GM12878 (cell line): Measurements from ENCODE around the gene DDX51. TPM values are rescaled to one million over a fixed set of nuclear protein-coding genes. Genes with fewer than 3 reads are reported as not detected.

Experiments
- ATAC-seq: fragments of 200-7000 bp; cut with Tn5 transposase; 3 replicates; pipeline ENCODE4 v1.9.1; 2020; ENCODE audit warnings: mild to moderate bottlenecking, moderate library complexity
- BruUV-seq: library from RNA; stranded (reverse); fragments of 400-500 nt; replicated peaks from 2 replicates; lab custom pipeline; 2021; lab: Mats Ljungman, UMichigan
- CTCF ChIA-PET: fragments of 300-600 bp; sonication (Branson Sonifier 250); formaldehyde crosslinking; extraction: SDS; loops from one replicate; lab custom pipeline; 2021; ENCODE audit warnings: inconsistent platforms; lab: Yijun Ruan, JAX
- POLR2A ChIA-PET: fragments of 350-600 bp; formaldehyde crosslinking; extraction: SDS; loops from one replicate; lab custom pipeline; 2021; ENCODE audit warnings: inconsistent platforms; lab: Charles Lee
- RAD21 ChIA-PET: fragments of 300-600 bp; sonication (Branson Sonifier 250); formaldehyde crosslinking; loops from one replicate; lab custom pipeline; 2023; ENCODE audit warnings: antibody characterized with exemption; ENCODE audit not compliant: unreplicated experiment; lab: Charles Lee
- SMC1A ChIA-PET: fragments of 300-600 bp; sonication (Branson Sonifier 250); formaldehyde crosslinking; loops from one replicate; lab custom pipeline; 2023; ENCODE audit not compliant: unreplicated experiment, uncharacterized antibody; lab: Charles Lee
- DNase-seq: peaks from one replicate; pipeline ENCODE4 v3.0.0-alpha.2; 2011; ENCODE audit warnings: low read depth, low spot score
- FAIRE-seq: peaks from 3 replicates; lab custom pipeline; 2011; peaks lifted over from hg19 to GRCh38; lab: Jason Lieb, UNC
- H2AFZ ChIP-seq: 2 replicates; pipeline ENCODE4 v1.6.0; 2011; ENCODE audit warnings: low read depth, low read length, control low read depth; ENCODE audit not compliant: control insufficient read depth
- H3K27ac ChIP-seq: 2 replicates; pipeline ENCODE4 v1.5.1; 2011; ENCODE audit warnings: control low read depth; ENCODE audit not compliant: control insufficient read depth, insufficient read depth
- H3K27me3 ChIP-seq, 2 experiments: replicated peaks in 1 of 2; 2 replicates each; pipeline versions ENCODE4 v1.6.0 to v1.6.1; 2011; ENCODE audit warnings: low read length in 1 of 2; ENCODE audit not compliant: control insufficient read depth in 2 of 2, insufficient read depth in 2 of 2
- H3K36me3 ChIP-seq, 2 experiments: 2 replicates each; pipeline ENCODE4 v1.5.1; 2011; ENCODE audit warnings: low read length in 1 of 2; ENCODE audit not compliant: control insufficient read depth in 2 of 2, insufficient read depth in 2 of 2
- H3K4me1 ChIP-seq: 2 replicates; pipeline ENCODE4 v1.6.1; 2011; ENCODE audit warnings: mild to moderate bottlenecking, low read length, moderate library complexity, mixed read lengths; ENCODE audit not compliant: control insufficient read depth, insufficient read depth
- H3K4me2 ChIP-seq: 2 replicates; pipeline ENCODE4 v1.6.0; 2011; ENCODE audit warnings: control low read depth; ENCODE audit not compliant: control insufficient read depth, insufficient read depth
- H3K4me3 ChIP-seq: fragments of 200-600 bp; sonication (generic); 2 replicates; pipeline ENCODE4 v1.5.1; 2016
- H3K79me2 ChIP-seq: 2 replicates; pipeline ENCODE4 v1.6.0; 2011; ENCODE audit warnings: low read length; ENCODE audit not compliant: control insufficient read depth, insufficient read depth
- H3K9ac ChIP-seq: 2 replicates; pipeline ENCODE4 v1.8.0; 2011; ENCODE audit warnings: low read length, control low read depth, mixed read lengths; ENCODE audit not compliant: control insufficient read depth, insufficient read depth
- H3K9me3 ChIP-seq: replicated peaks from 3 replicates; pipeline ENCODE4 v1.5.1; 2011; ENCODE audit warnings: mild to moderate bottlenecking, low read length; ENCODE audit not compliant: control insufficient read depth, insufficient read depth
- H4K20me1 ChIP-seq: 2 replicates; pipeline ENCODE4 v1.6.0; 2011; ENCODE audit not compliant: control insufficient read depth, insufficient read depth
- CEBPB ChIP-seq, 2 experiments: fragments of 150-350 bp in 1 of 2; IDR thresholded peaks; 2 replicates each; pipeline ENCODE4 v1.6.1; 2012 to 2014; ENCODE audit warnings: low read depth in 2 of 2, low read length in 2 of 2, borderline replicate concordance in 1 of 2, inconsistent platforms in 1 of 2
- HDAC2 ChIP-seq: fragments of 200-600 bp; sonication (generic); IDR thresholded peaks from 2 replicates; pipeline ENCODE4 v1.6.1; 2017
- MTA3 ChIP-seq: IDR thresholded peaks from 2 replicates; pipeline ENCODE4 v1.6.1; 2012; ENCODE audit warnings: low read length, inconsistent platforms, borderline replicate concordance
- NBN ChIP-seq: fragments of 450-650 bp; IDR thresholded peaks from 2 replicates; pipeline ENCODE4 v1.6.1; 2016
- NR2C2 ChIP-seq: IDR thresholded peaks from 2 replicates; pipeline ENCODE4 v1.6.1; 2011; ENCODE audit warnings: borderline replicate concordance, low read depth; ENCODE audit not compliant: control insufficient read depth, insufficient read length
- NR2F1 ChIP-seq: fragments of 450-650 bp; conservative IDR thresholded peaks from 2 replicates; pipeline ENCODE4 v1.6.1; 2017; ENCODE audit warnings: mild to moderate bottlenecking
- SRF ChIP-seq, 2 experiments: IDR thresholded peaks; 2 replicates each; pipeline ENCODE4 v1.6.1; 2011; ENCODE audit warnings: low read depth in 2 of 2, low read length in 2 of 2, mild to moderate bottlenecking in 1 of 2, moderate library complexity in 1 of 2
- TBL1XR1 ChIP-seq: IDR thresholded peaks from 2 replicates; pipeline ENCODE4 v1.6.1; 2012; ENCODE audit warnings: low read depth, low read length, improper control_type of control experiment
- WGBS: methylation state at CpG from one replicate; pipeline ENCODE4 v1.1.6; 2016; ENCODE audit warnings: low lambda C conversion rate; ENCODE audit not compliant: insufficient replicate concordance, insufficient coverage; ENCODE audit errors: missing lambda C conversion rate; 5-methylcytosine and 5-hydroxymethylcytosine counted together
- in situ Hi-C: fragments of 300-500 bp; cut with MboI; formaldehyde crosslinking; loops from 9 replicates; pipeline ENCODE4 v1.14.3; 2018; ENCODE audit warnings: mixed read lengths
- intact Hi-C: fragments of 100-400 bp; cut with micrococcal nuclease; formaldehyde crosslinking; loops from one replicate; pipeline ENCODE4 v1.14.2; 2022; ENCODE audit not compliant: unreplicated experiment
- polyA plus RNA-seq, 11 experiments: library from polyadenylated mRNA; depleted of rRNA in 4 of 11; unstranded in 6 of 11; stranded (reverse) in 5 of 11; fragments of >200 nt; fragmentation: Nextera tagmentation in 4 of 11; fragmentation: Illumina TruSeq in 1 of 11; extraction: Ambion mirVana in 4 of 11; extraction: Trizol in 1 of 11; gene quantifications; 1 replicate in 1 of 11; 2 replicates in 10 of 11; pipeline versions ENCODE4 v1.2.1 to v1.2.3, GENCODE V29; 2011 to 2016; ENCODE audit warnings: inconsistent platforms in 2 of 11, missing spikeins in 2 of 11, low read depth in 1 of 11
- total RNA-seq, 4 experiments: library from RNA; depleted of rRNA in 3 of 4; stranded (reverse); fragments of >200 nt in 3 of 4; fragmentation: Illumina TruSeq in 1 of 4; extraction: Trizol in 1 of 4; gene quantifications; 2 replicates each; pipeline versions ENCODE4 v1.2.1 to v1.2.3, GENCODE V29; 2013 to 2021
- TF ChIP-seq, protein P1 (sequence below): fragments of 450-650 bp; formaldehyde crosslinking; IDR thresholded peaks from 2 replicates; pipeline ENCODE4 v1.4.0; 2022; ENCODE audit warnings: mild to moderate bottlenecking, moderate library complexity
- TF ChIP-seq, protein P2 (sequence below): fragments of 450-650 bp; IDR thresholded peaks from 2 replicates; pipeline ENCODE4 v1.6.1; 2017; ENCODE audit warnings: mild to moderate bottlenecking, moderate library complexity
- TF ChIP-seq, protein P3 (sequence below): fragments of 450-650 bp; IDR thresholded peaks from 2 replicates; pipeline ENCODE4 v1.6.1; 2017; ENCODE audit warnings: mild to moderate bottlenecking
- TF ChIP-seq, protein P4 (sequence below): IDR thresholded peaks from 2 replicates; pipeline ENCODE4 v1.6.1; 2011; ENCODE audit warnings: low read depth, low read length, improper control_type of control experiment, borderline replicate concordance

The DDX51 gene
- total and polyA plus RNA-seq, 10 of the 15 experiments (the other 5 are each of a cell fraction or from before 2014, with no cell fraction given): 0.97 to 29.1 (median 9.8) TPM

DNA sequence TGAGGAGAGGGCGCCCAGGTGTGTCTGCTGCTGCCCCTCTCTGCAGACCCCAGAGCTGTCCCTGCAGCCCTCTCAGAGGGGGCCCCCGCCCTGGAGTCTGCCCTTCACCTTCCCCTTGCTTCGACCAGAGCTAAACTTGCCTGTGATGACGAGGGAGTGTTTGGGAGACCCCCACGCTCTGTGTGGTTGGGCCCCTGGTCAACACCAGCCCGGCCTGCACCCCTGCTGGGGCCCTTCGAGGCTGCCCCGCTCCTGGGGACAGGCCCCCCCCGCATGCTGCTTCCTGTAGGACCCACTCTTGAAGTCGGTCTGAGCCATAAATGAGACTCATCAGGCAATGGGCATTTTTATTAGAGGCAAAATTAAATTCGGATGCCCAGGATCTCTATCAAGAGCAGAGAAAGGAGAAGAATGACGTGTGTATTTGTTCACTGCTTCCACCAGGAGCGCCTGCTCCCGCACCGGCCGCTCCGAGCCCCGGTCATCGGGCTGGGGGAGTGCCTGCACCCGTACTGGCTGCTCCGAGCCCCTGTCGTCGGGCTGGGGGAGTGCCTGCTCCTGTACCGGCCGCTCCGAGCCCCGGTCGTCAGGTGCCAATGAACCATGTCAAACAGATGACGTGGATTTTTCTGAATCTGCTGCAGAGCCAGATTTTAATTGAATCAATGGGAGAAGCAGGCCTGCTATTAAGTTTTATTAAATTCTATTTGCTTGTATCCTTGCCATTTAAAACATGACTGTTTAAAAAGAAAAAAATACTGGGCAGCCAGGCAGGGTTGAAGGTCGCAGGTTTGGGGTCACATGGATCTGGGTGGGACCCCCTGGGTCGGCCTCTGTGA, 47.8 kb upstream of the DDX51 start:
- ChIA-PET POLR2A (no interaction called here), SMC1A (no interaction called here), RAD21 (no interaction called here), CTCF (interaction anchor here (0.6 kb wide), 1 partner anchor 30 kb away, joined by 4 read pairs; no protein-coding TSS in a partner anchor)
- H4K20me1 ChIP-seq: no peaks in the 10 kb centered on the region
- H3K79me2 ChIP-seq: no peaks in the 10 kb centered on the region
- no peaks in the 10 kb centered on the region for H3K27me3 ChIP-seq
- H2AFZ ChIP-seq: no peak overlapping the region
- no peak for ATAC-seq
- no peaks in the 10 kb centered on the region for H3K36me3 ChIP-seq
- H3K4me1 ChIP-seq: no peaks in the 10 kb centered on the region
- H3K9ac ChIP-seq: no peak overlapping the region
- WGBS: 38% methylated on average over 30 of the region's 31 CpGs
- H3K9me3 ChIP-seq: peaks cover 2% of the 10 kb centered on the region; the same call in 2 of the 3 replicates
- no peak for DNase-seq
- no peak overlapping the region for H3K27ac ChIP-seq
- intact Hi-C loops: no loop called here
- no peak for FAIRE-seq
- TF ChIP-seq NBN (no peak), CEBPB (IDR thresholded peaks at IDR 0.05; ENCODE audit: borderline replicate concordance in 1 of 2, low read depth in 2 of 2, low read length in 2 of 2) (no peak), MTA3 (no peak), SRF (IDR thresholded peaks at IDR 0.05; ENCODE audit: low read depth in 2 of 2, low read length in 2 of 2) (no peak), HDAC2 (no peak), TBL1XR1 (no peak), NR2C2 (no peak), NR2F1 (no peak)
- TF ChIP-seq, protein P1, sequence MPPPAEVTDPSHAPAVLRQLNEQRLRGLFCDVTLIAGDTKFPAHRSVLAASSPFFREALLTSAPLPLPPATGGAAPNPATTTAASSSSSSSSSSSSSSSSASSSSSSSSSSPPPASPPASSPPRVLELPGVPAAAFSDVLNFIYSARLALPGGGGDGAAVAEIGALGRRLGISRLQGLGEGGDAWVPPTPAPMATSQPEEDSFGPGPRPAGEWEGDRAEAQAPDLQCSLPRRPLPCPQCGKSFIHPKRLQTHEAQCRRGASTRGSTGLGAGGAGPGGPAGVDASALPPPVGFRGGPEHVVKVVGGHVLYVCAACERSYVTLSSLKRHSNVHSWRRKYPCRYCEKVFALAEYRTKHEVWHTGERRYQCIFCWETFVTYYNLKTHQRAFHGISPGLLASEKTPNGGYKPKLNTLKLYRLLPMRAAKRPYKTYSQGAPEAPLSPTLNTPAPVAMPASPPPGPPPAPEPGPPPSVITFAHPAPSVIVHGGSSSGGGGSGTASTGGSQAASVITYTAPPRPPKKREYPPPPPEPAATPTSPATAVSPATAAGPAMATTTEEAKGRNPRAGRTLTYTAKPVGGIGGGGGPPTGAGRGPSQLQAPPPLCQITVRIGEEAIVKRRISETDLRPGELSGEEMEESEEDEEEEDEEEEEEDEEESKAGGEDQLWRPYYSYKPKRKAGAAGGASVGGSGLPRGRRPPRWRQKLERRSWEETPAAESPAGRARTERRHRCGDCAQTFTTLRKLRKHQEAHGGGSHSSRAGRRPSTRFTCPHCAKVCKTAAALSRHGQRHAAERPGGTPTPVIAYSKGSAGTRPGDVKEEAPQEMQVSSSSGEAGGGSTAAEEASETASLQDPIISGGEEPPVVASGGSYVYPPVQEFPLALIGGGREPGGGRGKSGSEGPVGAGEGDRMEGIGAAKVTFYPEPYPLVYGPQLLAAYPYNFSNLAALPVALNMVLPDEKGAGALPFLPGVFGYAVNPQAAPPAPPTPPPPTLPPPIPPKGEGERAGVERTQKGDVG: no peak
- TF ChIP-seq, protein P2, sequence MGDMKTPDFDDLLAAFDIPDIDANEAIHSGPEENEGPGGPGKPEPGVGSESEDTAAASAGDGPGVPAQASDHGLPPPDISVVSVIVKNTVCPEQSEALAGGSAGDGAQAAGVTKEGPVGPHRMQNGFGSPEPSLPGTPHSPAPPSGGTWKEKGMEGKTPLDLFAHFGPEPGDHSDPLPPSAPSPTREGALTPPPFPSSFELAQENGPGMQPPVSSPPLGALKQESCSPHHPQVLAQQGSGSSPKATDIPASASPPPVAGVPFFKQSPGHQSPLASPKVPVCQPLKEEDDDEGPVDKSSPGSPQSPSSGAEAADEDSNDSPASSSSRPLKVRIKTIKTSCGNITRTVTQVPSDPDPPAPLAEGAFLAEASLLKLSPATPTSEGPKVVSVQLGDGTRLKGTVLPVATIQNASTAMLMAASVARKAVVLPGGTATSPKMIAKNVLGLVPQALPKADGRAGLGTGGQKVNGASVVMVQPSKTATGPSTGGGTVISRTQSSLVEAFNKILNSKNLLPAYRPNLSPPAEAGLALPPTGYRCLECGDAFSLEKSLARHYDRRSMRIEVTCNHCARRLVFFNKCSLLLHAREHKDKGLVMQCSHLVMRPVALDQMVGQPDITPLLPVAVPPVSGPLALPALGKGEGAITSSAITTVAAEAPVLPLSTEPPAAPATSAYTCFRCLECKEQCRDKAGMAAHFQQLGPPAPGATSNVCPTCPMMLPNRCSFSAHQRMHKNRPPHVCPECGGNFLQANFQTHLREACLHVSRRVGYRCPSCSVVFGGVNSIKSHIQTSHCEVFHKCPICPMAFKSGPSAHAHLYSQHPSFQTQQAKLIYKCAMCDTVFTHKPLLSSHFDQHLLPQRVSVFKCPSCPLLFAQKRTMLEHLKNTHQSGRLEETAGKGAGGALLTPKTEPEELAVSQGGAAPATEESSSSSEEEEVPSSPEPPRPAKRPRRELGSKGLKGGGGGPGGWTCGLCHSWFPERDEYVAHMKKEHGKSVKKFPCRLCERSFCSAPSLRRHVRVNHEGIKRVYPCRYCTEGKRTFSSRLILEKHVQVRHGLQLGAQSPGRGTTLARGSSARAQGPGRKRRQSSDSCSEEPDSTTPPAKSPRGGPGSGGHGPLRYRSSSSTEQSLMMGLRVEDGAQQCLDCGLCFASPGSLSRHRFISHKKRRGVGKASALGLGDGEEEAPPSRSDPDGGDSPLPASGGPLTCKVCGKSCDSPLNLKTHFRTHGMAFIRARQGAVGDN: no peak
- TF ChIP-seq, protein P3, sequence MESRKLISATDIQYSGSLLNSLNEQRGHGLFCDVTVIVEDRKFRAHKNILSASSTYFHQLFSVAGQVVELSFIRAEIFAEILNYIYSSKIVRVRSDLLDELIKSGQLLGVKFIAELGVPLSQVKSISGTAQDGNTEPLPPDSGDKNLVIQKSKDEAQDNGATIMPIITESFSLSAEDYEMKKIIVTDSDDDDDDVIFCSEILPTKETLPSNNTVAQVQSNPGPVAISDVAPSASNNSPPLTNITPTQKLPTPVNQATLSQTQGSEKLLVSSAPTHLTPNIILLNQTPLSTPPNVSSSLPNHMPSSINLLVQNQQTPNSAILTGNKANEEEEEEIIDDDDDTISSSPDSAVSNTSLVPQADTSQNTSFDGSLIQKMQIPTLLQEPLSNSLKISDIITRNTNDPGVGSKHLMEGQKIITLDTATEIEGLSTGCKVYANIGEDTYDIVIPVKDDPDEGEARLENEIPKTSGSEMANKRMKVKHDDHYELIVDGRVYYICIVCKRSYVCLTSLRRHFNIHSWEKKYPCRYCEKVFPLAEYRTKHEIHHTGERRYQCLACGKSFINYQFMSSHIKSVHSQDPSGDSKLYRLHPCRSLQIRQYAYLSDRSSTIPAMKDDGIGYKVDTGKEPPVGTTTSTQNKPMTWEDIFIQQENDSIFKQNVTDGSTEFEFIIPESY: no peak
- TF ChIP-seq, protein P4, sequence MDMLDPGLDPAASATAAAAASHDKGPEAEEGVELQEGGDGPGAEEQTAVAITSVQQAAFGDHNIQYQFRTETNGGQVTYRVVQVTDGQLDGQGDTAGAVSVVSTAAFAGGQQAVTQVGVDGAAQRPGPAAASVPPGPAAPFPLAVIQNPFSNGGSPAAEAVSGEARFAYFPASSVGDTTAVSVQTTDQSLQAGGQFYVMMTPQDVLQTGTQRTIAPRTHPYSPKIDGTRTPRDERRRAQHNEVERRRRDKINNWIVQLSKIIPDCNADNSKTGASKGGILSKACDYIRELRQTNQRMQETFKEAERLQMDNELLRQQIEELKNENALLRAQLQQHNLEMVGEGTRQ: no peak
- in situ Hi-C loops: no loop called here
- no peak overlapping the region for H3K4me2 ChIP-seq
- no TSS peak for BruUV-seq
- H3K4me3 ChIP-seq: no peak overlapping the region
